HG03565 (cell line): Measurements from ENCODE around the gene TRIM28.
A peak's percentile ranks its signal among the peaks of the same experiment; 100 is the strongest.
"Not testable (repeated sequence)": the region's sequence is repeated elsewhere in the genome, so short reads cannot be mapped to it uniquely, and the experiment has no call there.

ENCODE experiments used
- ATAC-seq: cut with Tn5 transposase; IDR thresholded peaks from one replicate; pipeline ENCODE4 v1.9.1; 2021; ENCODE audit warnings: mild to moderate bottlenecking, moderate library complexity; ENCODE audit not compliant: unreplicated experiment

The TRIM28 gene

DNA sequence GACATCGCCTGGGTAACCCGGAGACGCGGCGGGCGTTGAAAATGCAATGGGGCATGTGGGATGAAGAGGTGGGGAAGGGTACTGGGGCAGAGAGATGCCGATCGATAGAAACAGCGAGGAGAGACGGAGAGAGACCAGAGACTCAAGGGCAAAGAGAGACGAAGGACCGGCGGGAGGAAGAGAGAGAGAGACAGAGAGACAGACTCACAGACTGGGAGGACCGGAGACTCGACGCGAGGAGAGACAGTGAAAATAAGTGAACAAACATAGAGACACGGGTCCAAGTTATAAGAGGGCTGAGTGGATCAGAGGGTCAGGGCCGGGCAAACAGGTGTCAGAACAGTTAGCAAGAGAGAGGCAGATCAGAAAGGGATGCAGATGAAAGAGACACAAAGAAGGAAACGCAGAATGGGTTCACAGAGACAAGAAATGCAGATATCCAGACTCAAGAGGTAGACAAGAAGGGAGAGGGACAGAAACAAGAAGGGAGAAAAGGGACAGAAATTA lies 29.8 kb downstream of the TRIM28 start:
- no peak for ATAC-seq

DNA sequence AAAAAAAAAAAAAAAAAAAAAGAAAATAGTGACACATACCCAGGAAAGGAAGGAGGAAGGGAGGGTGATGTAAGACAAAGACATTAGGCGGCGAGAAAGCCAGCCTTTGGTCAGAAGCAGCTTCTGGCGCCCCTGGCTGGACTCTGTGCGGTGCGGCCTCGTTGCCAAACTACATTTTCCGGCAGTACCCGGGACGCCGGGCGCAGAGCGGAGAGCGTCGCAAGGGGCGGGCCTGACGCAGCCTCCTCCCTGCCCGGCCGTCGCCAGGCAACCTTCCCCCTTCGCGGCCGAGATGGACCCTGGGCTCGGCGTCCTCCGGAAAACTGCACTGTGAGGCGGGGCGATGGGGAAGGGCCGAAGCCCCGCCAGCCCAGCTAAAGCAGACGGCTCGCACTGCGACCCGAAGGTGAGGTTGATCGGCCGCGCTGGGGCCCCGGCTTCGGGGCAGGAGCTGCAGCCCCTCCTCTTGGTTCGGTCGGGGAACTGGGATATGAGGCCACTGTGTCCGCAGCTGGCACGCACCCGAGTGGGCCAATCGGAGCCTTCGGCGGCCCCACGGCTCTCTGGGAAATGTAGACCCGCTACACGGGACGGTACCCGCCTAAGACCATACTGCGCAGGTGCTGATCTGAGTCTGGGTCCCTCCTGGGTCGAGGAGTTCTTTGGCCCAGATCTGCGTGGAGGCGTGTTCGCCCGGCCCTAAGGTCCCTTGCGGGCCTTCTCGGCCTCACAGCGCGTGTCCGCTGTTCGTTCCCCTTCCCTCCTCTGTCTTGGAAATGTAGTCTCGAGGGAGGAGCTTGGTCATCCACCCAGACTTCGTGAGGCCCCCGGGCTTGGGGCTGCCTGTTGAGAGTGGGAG lies 31.5 kb downstream of the TRIM28 start:
- ATAC-seq, result peak; percentile 29

DNA sequence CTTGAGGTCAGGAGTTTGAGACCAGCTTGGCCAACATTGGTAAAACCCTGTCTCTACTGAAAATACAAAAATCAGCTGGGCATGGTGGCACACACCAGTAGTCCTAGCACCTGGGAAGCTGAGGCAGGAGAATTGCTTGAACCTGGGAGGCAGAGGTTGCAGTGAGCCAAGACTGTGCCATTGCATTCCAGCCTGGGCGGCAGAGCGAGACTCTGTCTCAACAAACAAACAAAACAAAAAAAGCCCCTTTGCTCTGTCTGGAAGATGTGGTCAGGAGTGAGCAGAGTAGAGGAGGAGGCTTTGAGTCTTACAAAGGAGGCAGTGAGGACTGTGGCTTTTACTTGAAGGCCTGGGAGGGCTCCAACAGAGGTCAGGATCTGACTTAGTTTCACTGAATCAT lies 33.7 kb downstream of the TRIM28 start:
- not testable (repeated sequence) for ATAC-seq

DNA sequence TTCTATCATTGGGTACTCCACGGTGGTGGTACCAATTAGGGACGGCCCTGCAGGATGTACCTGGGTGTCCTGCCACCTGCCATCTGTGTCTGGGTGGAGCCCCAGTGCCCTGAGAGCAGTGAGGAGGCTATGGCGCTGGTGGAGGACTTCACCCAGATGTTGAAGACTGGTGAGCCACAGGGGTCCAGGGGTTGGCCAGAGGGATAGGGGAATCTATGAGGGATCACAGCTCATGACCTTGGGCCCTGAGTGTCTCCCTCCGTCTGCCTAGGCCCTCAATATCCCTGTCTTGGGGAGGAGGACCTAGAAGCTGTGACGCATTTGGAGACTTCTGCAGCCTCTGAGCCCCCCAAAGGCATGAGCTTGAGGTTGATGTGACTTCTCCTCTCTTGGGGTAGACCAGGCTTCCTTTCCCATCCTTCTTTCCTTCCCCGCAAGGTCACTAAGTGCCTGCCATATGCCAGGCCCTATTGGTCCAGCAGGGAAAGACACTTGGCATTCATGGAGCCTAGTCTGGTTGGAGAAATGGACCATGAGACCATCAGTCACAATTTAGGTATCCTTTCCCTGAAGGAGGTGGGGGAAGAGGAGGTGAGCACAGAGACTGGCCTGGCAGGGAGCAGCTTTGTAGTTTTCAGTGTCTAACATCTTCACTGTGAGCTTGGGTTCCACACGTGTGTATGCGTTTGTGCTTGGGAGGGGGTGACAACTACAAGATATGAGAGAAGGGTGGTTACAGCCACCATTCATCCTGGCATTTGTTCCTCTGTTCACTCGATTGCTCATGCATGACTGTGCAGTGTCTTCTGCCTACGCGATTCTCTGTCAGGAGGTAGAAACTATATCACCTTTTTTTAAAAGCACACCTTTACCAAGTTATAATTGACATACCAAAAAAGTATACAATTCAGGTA lies 34.4 kb downstream of the TRIM28 start:
- ATAC-seq, result no peak

DNA sequence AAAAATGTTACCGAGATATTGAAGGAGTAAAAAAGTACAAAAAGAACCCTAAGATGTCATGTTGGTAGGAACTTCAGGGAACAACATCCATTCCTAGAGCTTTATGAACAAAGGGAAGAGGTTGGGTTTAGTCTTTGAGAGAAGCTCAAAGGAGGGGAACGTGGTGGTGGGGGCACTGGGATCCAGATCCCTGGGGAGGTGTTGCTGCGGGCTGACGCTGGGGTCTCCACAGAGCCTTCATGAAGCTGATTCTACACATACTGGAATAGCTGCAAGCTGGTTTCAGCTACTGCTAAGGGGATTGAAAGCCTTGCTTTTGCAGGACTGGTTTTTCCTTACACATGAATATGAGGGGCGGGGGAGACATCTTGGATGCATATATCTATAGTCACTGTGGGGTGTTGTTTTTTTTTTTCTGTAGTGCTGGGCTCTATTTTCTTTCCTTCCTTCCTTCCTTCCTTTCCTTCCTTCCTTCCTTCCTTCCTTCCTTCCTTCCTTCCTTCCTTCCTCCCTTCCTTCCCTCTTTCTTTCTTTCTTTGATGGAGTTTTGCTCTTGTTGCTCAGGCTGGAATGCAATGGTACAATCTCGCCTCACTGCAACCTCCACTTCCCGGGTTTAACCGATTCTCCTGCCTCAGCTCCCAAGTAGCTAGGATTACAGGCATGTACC lies 35.7 kb downstream of the TRIM28 start:
- ATAC-seq, result no peak

DNA sequence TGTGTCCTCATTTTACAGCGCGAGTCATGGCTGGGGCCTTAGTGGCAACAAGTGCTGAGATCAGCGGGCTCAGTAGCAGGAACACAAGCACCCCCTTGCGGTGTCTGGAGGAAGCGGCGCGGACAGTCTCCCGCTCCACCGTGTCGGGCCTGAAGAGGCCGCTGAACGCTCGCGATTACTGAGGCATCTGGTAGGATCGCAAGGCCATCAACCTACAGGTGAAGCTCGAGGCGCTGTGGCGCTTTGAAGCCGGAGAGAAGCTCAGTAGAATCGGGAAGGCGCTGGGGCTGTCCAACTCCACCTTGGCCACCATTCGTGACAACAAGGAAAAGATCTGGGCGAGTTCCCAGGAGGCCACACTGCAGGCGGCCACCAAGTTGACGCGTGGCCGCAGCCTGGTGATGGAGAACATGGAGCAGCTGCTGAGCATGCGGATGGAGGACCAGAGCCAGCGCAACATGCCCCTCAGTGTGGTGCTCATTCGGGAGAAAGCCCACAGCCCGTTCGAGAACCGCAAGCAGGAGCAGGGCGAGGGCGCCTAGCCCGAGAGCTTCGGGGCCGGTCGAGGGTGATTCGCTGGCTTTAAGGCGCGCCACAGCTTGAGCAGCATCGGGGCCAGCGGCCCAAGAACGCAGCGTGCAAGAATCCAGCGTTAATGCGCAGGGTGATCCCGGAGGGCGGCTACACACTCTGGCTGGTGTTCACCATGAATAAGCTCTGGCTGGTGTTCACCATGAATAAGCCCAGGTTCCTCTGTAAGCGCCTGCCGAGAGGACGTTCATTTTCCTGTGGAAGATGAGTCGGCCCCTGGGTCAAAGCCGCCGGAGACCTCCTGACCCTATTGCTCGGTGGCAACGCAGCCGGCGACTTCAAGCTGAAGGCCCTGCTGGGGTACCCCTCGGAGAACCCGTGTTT lies 37.6 kb downstream of the TRIM28 start:
- peak; percentile 63 for ATAC-seq

DNA sequence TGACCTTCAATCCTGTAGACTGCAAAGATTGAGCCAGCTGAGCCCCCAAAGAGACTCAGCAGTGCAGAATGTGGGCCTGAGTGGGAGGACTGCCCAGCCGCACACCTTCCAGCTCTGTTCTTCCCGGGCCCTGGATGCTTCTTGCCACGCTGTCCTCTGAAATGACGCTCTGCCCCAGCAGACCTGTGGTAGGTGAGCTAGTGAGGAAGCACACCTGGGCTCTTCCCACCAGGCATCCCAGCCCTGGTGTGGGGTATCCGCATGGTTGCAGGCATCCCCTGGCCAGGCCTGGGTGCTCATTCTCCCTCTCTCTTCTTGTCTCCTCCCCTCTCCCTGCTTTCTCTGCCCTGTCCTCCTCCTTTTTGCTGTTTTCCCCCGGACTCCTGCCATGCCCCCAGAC lies 39.1 kb downstream of the TRIM28 start:
- ATAC-seq, result no peak

DNA sequence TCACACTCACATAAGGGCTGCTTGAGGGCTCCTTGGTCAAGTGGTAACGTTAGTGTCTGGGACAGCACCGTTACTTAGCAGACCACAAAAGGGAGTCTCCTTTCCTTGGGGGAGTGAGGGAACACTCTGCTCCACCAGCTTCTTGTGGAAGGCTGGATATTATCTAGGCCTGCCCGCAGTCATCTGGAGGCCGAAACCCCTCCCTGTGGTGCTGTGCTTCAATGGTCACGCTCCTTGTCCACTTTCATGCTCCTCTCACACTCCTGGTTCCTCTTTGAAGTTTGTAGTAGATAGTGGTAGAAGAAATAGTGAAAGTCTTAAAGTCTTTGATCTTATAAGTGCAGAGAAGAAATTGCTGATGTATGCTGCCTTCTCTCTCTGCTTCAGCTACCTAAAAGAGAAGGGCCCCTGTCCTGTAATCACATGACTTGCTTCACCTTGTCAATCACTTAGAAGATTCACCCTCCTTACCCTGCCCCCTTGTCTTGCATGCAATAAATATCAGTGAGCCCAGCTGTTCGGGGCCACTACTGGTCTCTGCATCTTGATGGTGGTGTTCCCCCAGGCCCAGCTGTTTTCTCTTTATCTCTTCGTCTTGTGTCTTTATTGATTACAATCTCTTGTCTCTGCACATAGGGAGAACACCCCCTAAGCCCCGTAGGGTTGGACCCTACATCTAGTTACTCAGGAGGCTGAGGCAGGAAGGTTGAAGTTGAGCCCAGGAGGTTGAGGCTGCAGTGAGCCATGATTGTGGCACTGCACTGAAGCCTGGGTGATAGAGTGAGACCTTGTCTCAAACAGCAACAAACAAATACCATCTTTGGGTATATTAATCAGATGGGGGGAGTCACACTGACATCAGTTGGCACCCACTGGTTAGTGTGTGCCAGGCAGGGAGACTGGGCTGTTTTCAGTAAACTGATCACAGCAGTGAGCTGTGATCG lies 40.9 kb downstream of the TRIM28 start:
- no peak for ATAC-seq

DNA sequence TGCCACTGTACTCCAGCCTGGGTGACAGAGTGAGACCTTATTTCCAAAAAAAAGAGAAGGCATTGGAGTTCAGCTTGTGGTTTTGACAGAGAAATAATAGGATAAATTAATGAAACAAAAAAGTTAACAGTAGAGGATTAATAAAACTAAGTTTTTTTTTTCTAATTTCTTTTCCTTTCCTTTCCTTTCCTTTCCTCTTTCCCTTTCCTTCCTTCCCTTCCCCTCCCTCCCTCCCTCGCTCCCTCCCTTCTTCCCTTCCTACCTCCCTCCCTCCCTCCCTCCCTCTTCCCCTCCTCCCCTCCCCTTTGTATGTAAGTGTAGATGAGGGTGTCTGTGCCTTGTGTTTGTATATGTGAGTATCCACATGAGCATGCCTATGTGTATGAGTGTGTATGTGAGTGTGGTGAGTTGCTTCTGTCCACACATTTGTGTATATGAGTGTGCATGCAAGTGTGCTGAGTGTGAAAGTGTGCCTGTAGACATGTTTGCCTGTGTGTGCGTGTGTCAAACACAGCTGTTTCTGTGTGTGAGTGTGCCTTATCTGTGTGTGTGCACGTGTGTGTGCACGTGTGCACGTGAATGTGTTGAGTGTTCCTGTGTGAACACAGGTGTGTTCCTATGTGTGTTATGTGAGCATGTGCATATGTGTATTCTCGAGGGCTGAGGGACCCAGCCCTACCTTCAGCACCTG lies 41.7 kb downstream of the TRIM28 start:
- no peak for ATAC-seq

DNA sequence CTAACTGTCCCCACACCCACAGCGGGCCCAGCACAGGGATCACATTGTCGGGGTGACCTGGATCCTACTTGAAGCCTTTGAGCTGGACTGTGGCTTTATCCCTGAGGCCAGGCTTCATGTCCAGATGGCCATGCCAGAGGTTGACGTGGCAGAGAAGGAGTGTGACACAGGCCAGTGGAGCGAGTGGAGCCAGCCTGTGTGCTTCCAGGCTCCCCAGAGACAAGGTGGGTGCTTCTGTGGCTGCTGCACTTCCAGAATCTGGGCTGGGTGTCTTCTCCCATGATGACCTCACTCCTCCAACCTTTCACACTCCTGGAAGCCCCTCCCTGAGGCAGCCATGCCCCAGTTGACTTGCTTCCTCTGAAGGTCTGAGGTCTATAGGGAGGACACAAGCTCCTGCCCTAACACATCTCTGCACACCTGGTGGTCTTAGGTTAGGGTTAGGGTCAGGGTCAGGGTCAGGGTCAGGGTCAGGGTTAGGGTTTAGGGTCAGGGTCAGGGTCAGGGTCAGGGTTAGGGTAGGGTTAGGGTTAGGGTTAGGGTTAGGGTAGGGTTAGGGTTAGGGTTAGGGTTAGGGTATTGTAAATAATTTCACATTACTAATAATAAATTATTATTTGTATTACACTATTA lies 42.4 kb downstream of the TRIM28 start:
- no peak for ATAC-seq
